ENCODE results near the gene C10orf143.
A peak's percentile ranks its signal among the peaks of the same experiment; 100 is the strongest.
"Not testable (repeated sequence)": the region's sequence is repeated elsewhere in the genome, so short reads cannot be mapped to it uniquely, and the experiment has no call there.

C10orf143 gene

DNA sequence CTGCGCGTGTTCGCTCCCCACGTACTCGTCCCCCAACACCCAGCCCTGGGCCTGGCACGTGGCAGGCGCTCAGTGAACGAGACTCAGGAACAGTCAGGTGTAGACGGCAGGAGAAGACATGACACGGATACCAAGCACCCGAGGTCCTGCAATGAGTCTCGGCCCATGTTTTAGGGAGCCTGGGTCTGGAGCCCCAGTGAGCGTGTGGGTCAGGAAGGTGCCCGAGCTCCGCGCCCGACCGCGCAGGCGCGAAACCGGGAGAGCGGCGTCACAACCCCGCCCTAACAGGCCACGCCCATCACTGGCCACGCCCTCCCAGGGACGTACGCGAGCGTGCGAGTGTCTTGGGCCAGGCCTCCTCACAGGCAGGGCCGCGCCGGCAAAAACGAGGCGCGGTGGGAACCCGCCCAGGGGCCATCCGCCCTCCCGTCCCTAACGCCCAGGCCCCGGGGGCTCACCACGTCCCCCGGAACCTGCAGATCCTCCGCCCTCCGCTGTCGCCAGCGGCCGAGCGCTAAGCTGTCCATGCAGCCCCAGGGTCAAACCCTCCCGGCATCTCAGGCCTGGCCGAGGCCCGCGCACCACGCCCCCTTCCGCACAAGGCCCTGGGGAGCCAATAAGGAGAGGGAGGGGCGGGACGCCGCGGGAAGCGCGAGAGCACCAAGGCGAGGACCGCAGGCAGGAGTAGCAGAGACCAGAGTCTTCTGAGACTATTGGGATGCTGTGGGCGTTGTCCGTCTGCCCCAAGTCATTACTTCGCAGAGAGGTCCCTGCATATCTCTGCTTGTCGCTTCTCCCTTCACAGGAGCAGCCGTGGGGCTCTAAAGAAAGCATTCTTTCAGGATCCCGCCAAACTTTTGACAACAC, at the start of gene C10orf143:
TSS of gene C10orf143 (minus strand) at position 585 of the 867 bp plus-strand sequence. CDS start at position 527, 58 bp downstream.
- DNase-seq: peak; percentile 97 to 99 (median 98)

GRCh38 chr10:130159192-130159794, 48.7 kb upstream of the C10orf143 start:
- DNase-seq: no peak

GRCh38 chr10:130146042-130146441, 35.4 kb upstream of the C10orf143 start:
- no peak for DNase-seq

DNA sequence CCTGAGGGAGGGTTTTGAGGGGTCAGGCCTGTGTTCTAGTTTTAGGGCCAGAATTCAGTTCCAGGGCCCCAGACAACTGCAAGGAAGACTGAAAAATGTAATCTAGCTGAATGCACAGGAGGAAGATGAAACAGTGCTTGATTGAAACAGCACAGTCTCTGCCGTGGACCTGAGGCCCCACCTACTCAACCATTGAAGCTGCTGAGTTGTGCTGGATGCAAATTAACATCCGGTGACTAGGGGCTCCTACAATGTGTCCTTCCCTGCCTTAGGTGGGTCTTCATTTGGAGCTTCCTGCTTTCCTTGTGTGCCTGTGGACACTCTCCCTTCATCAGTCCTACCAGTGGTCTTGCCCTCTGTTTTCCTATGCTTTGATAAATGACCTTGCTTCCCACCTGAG, 31.2 kb upstream of the C10orf143 start:
- DNase-seq: no peak

DNA sequence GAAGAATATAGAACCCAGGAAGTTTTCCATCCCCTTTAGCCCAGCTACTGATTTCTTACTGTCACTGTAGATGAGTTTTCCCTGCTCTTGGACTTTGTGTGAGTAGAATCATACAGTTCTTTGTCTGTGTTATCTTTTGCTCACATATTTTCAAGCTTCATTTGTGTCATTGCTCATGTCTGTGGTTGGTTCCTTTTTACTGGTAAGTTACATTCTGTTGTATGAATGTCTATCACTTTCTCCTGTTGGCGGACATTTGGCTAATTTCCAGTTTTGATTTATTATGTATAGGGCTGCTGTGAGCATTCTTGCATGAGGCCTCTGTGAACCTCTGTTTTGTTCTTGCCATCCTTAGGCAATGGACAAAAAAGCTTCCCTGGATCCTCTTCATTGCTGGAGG, 30.8 kb upstream of the C10orf143 start:
- DNase-seq: no peak

GRCh38 chr10:130141038-130141437, 30.4 kb upstream of the C10orf143 start:
- no peak for DNase-seq

GRCh38 chr10:130140425-130140824, 29.8 kb upstream of the C10orf143 start:
- DNase-seq: peak in 2 of 3 donors; percentile 36 to 56

DNA sequence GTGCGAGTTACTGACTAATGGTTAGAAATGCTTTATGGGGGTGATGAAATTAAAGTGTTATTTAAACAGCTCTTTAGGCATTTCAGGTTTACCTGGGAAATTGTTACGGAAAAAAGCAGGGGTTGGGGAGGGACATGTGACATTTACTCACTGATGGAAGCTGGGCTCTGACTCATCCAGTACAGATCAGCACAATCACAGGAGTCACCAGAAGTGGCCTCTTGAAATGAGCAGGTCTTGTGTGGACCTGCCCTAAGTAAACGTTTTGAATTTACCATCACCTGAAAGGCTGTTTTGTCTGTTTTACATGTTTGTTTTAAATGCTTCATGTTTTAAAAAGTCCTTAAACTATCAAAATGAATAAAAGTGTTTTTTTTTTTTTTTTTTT, 27.8 kb upstream of the C10orf143 start:
- peak; percentile 61 to 71 (median 70) for DNase-seq

DNA sequence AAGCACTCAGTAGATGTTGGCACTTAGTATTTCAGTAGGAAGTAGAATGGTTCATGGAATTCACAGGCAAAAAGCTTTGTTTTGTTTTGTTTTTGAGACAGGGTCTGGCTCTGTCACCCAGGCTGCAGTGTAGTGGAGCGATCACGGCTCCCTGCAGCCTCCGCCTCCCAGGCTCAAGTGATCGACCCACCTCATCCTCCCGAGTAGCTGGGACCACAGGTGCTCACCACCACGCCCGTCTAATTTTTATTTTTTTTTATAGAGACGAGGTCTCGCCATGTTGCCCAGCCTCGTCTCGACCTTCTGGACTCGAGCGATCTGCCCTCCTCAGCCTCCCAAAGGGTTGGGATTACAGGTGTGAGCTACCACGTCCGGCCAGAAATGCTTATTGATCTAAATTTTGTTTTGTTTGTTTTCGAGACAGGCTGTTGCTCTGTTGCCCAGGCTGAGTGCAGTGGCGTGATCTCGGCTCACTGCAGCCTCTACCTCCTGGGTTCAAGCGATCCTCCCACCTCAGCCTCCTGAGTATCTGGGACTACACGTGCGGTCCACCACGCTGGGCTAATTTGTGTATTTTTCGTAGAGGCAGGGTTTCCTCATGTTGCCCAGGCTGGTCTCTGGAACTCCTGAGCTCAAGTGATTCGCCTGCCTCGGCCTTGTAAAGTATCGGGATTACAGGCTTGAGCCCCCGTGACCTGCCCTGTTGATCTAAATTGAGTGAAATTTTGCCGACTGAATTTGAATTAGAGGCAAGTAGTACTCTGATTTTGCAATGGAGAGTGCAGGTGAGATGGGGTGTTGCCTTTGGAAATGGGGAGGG, 27.2 kb upstream of the C10orf143 start:
- no peak for DNase-seq

DNA sequence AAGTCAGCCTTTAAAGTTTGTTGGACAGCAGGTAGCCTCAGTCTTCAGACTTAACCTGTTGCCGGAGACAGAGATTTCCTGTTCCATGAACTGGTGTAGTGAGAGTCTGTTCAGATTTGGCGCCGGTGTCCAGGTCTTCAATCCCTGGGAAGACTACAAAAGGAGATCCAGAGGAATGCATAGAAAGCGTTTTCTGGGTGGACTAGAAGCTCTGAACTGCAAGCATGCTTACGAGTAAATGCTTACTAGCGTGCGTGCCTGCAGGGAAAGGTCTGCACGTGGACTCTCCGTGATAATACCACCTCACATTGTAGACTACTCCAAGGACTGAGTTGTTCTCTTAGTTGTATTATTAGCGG, 26.4 kb upstream of the C10orf143 start:
- DNase-seq: no peak

- peak; percentile 91 to 96 (median 95) for DNase-seq
These were observed 25.8 kb upstream of the C10orf143 start, which contains the start of gene GLRX3 for GRCh38 chr10:130136226-130137089. Gene GLRX3 (plus strand): TSS chr10:130136391. CDS start chr10:130136421, 30 bp downstream.

GRCh38 chr10:130135676-130136225, 25.1 kb upstream of the C10orf143 start:
- DNase-seq: no peak

DNA sequence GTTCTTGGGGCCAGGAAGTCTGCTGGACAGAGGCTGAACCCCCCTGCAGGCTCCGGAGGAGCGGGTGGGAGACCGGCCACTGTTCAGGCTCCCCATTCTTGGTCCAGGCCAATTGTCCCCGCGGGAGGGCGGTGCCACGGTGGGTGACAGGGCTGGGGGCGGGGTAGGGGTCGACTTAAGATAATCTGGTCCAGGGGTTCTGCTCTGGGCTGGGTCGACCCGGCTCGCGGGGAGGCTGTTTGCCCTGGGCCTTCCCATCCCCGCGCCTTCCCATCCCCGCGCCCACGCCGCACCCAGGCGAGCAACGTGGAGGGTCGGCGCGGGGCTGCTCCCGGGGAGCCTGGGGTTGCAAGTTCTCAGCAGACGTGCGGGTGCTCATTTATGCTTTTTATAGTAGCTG, 18.3 kb upstream of the C10orf143 start:
- no peak for DNase-seq

- DNase-seq: no peak
These were observed 17.6 kb upstream of the C10orf143 start for GRCh38 chr10:130128062-130128781.

DNA sequence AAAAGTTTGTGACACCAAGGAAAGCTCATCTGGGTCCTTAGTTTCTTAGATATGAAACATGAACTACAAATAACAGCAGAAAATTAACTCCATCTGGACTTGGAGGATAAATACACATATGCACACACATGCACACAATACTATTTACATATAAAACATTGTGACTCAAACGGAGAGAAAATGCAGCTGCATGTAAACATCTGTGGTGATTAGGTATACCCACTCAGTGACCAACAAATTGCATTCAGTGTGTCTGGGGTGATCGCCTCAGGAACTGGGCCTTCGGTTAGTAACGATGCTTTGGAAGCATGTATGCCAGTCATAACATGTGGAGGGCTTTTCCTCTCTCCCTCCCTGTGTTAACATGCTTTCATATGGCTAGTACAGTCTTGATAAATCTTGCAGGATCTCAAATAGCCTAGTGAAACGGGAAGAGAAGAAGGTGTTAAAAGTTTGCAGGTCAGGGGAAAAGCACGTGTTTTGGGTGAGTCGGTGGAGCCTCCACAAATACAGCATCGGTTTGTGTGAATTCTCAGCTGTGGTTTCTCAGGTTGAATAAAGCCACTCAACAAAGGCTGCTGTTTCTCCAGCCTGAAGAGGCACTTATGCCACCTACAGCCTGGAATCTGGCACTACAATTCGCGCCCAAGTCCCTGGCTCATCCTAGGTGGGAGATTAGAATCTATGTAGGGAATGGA, 16.9 kb upstream of the C10orf143 start:
- DNase-seq: peak; percentile 56 to 61 (median 57)

- no peak for DNase-seq
These were observed 11.0 kb upstream of the C10orf143 start for GRCh38 chr10:130121486-130122079.

DNA sequence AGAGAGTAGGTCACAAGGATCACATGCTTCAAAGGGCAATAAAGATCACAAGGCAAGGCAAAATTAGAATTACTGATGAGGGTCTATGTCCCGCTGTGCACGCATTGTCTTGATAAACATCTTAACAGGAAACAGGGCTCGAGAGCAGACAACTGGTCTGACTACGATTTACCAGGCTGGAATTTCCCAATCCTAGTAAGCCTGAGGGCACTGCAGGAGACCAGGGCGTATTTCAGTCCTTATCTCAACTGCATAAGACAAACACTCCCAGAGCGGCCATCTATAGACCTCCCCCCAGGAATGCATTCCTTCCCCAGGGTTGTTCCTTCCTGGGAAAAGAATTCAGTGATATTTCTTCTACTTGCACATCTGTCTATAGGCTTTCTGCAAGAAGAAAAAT, 6.9 kb upstream of the C10orf143 start:
- DNase-seq: not testable (repeated sequence)

DNA sequence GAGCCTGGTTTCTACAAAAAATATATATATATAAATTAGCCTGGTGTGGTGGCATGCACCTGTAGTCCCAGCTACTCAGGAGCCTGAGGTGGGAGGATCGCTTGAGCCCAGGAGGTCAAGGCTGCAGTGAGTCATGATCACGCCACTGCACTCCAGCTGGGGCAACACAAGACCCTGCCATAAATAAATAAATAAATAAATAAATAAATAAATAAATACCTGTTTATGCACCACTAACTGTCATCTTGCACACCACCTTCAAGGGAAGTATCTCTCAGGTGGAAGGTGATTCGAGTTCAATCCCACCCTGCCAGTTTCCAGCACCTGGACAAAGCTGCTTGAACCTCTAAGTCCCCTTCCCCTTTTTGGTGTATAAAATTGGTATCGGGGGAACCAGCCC, 6.3 kb upstream of the C10orf143 start:
- not testable (repeated sequence) for DNase-seq

DNA sequence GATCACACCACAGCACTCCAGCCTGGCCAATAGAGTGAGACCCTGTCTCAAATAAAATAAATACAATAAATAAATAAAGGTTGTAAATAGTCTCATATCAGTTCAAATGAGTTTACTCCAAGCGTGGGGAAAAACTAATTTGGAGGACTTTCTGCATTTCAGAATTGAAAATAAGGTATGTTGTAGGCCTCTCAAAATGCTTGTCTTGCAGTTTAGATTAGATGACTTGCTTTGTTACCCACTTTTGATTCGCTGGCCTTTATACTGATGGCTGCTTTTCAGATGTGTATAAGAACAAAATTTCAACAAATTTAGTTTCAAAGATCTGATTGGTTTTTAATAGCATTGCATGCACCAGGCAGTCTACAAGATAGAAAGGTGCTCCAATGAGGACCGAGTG, 2.2 kb upstream of the C10orf143 start:
- DNase-seq: no peak

DNA sequence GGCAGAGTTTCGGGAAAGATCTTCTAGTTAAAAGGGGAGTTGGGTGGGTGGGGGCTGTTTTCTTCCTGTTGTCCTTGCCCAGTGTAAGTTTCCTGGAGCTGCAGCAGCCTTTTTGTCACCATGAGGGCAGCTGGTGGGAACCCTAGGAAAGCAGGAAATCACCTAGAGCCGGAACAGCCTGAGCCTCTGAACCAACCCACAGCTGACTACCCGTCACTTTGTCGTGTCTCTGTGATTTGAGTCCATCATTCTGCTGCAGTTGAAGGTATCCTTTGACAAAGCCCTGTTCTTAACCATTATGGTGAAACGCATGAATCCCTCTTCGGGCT, 1.2 kb upstream of the C10orf143 start:
- DNase-seq: peak in 1 of 3 donors; percentile 3
